Caco-2 (cell line): ENCODE data around the gene ELP4. TPM values are rescaled to one million over a fixed set of nuclear protein-coding genes. Genes with fewer than 3 reads are reported as not detected.

Source experiments
- BruUV-seq: library from RNA; stranded (reverse); fragments of 400-500 nt; replicated peaks from 2 replicates; lab custom pipeline; 2021; lab: Mats Ljungman, UMichigan
- CTCF ChIA-PET: fragments of 300-600 bp; sonication (Branson Sonifier 250); formaldehyde crosslinking; loops from one replicate; lab custom pipeline; 2022; ENCODE audit warnings: antibody characterized with exemption; lab: Charles Lee
- POLR2A ChIA-PET: fragments of 300-600 bp; sonication (Branson Sonifier 250); formaldehyde crosslinking; loops from one replicate; lab custom pipeline; 2022; ENCODE audit warnings: antibody characterized with exemption; lab: Charles Lee
- DNase-seq, 2 experiments: peaks; one replicate each; pipeline versions ENCODE4 v3.0.0 to v3.0.0-alpha.2; 2020 to 2022
- H3K27me3 ChIP-seq: replicated peaks from 2 replicates; pipeline ENCODE4 v1.6.0; 2011; ENCODE audit warnings: low read length; ENCODE audit not compliant: control insufficient read depth, insufficient read depth
- H3K36me3 ChIP-seq: 2 replicates; pipeline ENCODE4 v1.5.1; 2011; ENCODE audit warnings: low read length; ENCODE audit not compliant: control insufficient read depth, insufficient read depth
- H3K4me1 ChIP-seq: fragments of 250-450 bp; sonication (Bioruptor Pico); 2 replicates; pipeline ENCODE4 v1.5.1; 2020; ENCODE audit warnings: mild to moderate bottlenecking
- H3K4me3 ChIP-seq: 2 replicates; pipeline ENCODE4 v1.5.1; 2011; ENCODE audit warnings: low read depth, mild to moderate bottlenecking, control low read depth, low read length
- H3K9me3 ChIP-seq: fragments of 250-450 bp; sonication (Bioruptor Pico); 2 replicates; pipeline ENCODE4 v1.5.1; 2020; ENCODE audit warnings: mild to moderate bottlenecking, moderate library complexity
- H3K27ac Mint-ChIP-seq: one replicate; pipeline ENCODE4 v1.8.0; 2022; ENCODE audit warnings: mixed read lengths; ENCODE audit not compliant: unreplicated experiment
- H3K27me3 Mint-ChIP-seq: one replicate; pipeline ENCODE4 v1.8.0; 2022; ENCODE audit warnings: mixed read lengths; ENCODE audit not compliant: insufficient read depth, unreplicated experiment
- H3K36me3 Mint-ChIP-seq: one replicate; pipeline ENCODE4 v1.8.0; 2022; ENCODE audit warnings: mild to moderate bottlenecking, mixed read lengths; ENCODE audit not compliant: insufficient read depth, unreplicated experiment
- H3K4me1 Mint-ChIP-seq: one replicate; pipeline ENCODE4 v1.8.0; 2022; ENCODE audit warnings: low read depth, mixed read lengths; ENCODE audit not compliant: unreplicated experiment
- H3K4me3 Mint-ChIP-seq: one replicate; pipeline ENCODE4 v1.8.0; 2022; ENCODE audit warnings: mild to moderate bottlenecking, moderate library complexity, mixed read lengths; ENCODE audit not compliant: unreplicated experiment
- H3K9me3 Mint-ChIP-seq: one replicate; pipeline ENCODE4 v1.8.0; 2022; ENCODE audit warnings: mixed read lengths; ENCODE audit not compliant: unreplicated experiment
- CTCF ChIP-seq, 2 experiments: fragments of 200-600 bp in 1 of 2; IDR thresholded peaks; 1 replicate in 1 of 2; 2 replicates in 1 of 2; pipeline versions ENCODE4 v1.5.1 to v1.8.0; 2011 to 2022; ENCODE audit warnings: antibody characterized with exemption in 1 of 2, control low read depth in 1 of 2, inconsistent platforms in 1 of 2, low read depth in 1 of 2, low read length in 1 of 2, mild to moderate bottlenecking in 1 of 2, moderate library complexity in 1 of 2; ENCODE audit not compliant: insufficient read depth in 1 of 2, severe bottlenecking in 1 of 2, unreplicated experiment in 1 of 2
- intact Hi-C: fragments of 100-400 bp; cut with micrococcal nuclease; formaldehyde crosslinking; loops from one replicate; pipeline ENCODE4 v1.10.0; 2022; ENCODE audit not compliant: unreplicated experiment
- total RNA-seq: library from RNA; stranded (reverse); gene quantifications from 2 replicates; pipeline ENCODE4 v1.2.3, GENCODE V29; 2022

The ELP4 gene
- total RNA-seq, 1 experiment from 2014 or later = 18.8 TPM

- no TSS peak for BruUV-seq
- CTCF ChIA-PET = no interaction called here
Measured at GRCh38 chr11:31649129-31649966, 139.8 kb downstream of the ELP4 start.

GRCh38 chr11:31651208-31651607, 141.6 kb downstream of the ELP4 start:
- no peak for TF ChIP-seq CTCF (IDR thresholded peaks at IDR 0.05; ENCODE audit: insufficient read depth in 1 of 2, low read depth in 1 of 2, low read length in 1 of 2, severe bottlenecking in 1 of 2, unreplicated experiment in 1 of 2)
- ChIA-PET POLR2A (no interaction called here), CTCF (no interaction called here)
- DNase-seq = no peak
- BruUV-seq = no TSS peak
- Mint-ChIP-seq H3K9me3 (no peaks in the 10 kb centered on the region), H3K27ac (no peak overlapping the region), H3K4me3 (no peak overlapping the region), H3K27me3 (no peaks in the 10 kb centered on the region), H3K4me1 (no peaks in the 10 kb centered on the region), H3K36me3 (no peaks in the 10 kb centered on the region)
- Histone ChIP-seq H3K4me1 (no peaks in the 10 kb centered on the region), H3K36me3 (no peaks in the 10 kb centered on the region), H3K4me3 (no peak overlapping the region), H3K9me3 (no peaks in the 10 kb centered on the region), H3K27me3 (no peaks in the 10 kb centered on the region)
- intact Hi-C loops = no loop called here

More at GRCh38 chr11:31649129-31649966, 139.8 kb downstream of the ELP4 start:
- intact Hi-C loops = no loop called here
- Mint-ChIP-seq H3K4me3 (no peak overlapping the region), H3K27me3 (no peaks in the 10 kb centered on the region), H3K36me3 (no peaks in the 10 kb centered on the region), H3K4me1 (no peaks in the 10 kb centered on the region), H3K9me3 (no peaks in the 10 kb centered on the region), H3K27ac (no peak overlapping the region)
- H3K36me3 ChIP-seq = no peaks in the 10 kb centered on the region
- no peak overlapping the region for H3K4me3 ChIP-seq
- no peaks in the 10 kb centered on the region for H3K27me3 ChIP-seq
- H3K9me3 ChIP-seq = no peaks in the 10 kb centered on the region
- POLR2A ChIA-PET = no interaction called here
- no peaks in the 10 kb centered on the region for H3K4me1 ChIP-seq
- no peak for TF ChIP-seq CTCF (IDR thresholded peaks at IDR 0.05; ENCODE audit: insufficient read depth in 1 of 2, low read depth in 1 of 2, low read length in 1 of 2, severe bottlenecking in 1 of 2, unreplicated experiment in 1 of 2)
- no peak for DNase-seq

- Histone ChIP-seq H3K4me1 (no peaks in the 10 kb centered on the region), H3K4me3 (no peak overlapping the region), H3K9me3 (no peaks in the 10 kb centered on the region), H3K36me3 (no peaks in the 10 kb centered on the region), H3K27me3 (no peaks in the 10 kb centered on the region)
- H3K4me3 Mint-ChIP-seq = no peak overlapping the region
- H3K27me3 Mint-ChIP-seq = no peaks in the 10 kb centered on the region
- DNase-seq = no peak
- intact Hi-C loops = no loop called here
- no peaks in the 10 kb centered on the region for H3K36me3 Mint-ChIP-seq
- no peaks in the 10 kb centered on the region for H3K9me3 Mint-ChIP-seq
- H3K4me1 Mint-ChIP-seq = no peaks in the 10 kb centered on the region
- ChIA-PET POLR2A (no interaction called here), CTCF (no interaction called here)
- H3K27ac Mint-ChIP-seq = no peak overlapping the region
- no TSS peak for BruUV-seq
- TF ChIP-seq CTCF (IDR thresholded peaks at IDR 0.05; ENCODE audit: insufficient read depth in 1 of 2, low read depth in 1 of 2, low read length in 1 of 2, severe bottlenecking in 1 of 2, unreplicated experiment in 1 of 2) = no peak
Measured at GRCh38 chr11:31651822-31652221, 142.3 kb downstream of the ELP4 start.
